Cardiac muscle cell (in vitro differentiated cells and primary cell): Measurements from ENCODE around the gene TMEM116. TPM values are rescaled to one million over a fixed set of nuclear protein-coding genes. Genes with fewer than 3 reads are reported as not detected.
"Not testable (repeated sequence)": the region's sequence is repeated elsewhere in the genome, so short reads cannot be mapped to it uniquely, and the experiment has no call there.

Source experiments
- DNase-seq, 2 donors: peaks; one replicate each; pipeline versions ENCODE4 v3.0.0 to v3.0.0-alpha.2; 2010 to 2017; ENCODE audit warnings: low read depth in 1 of 2, low spot score in 1 of 2
- H3K27ac ChIP-seq: fragments of 200-600 bp; sonication (generic); 2 replicates; pipeline ENCODE4 v1.5.1; 2016
- H3K27me3 ChIP-seq: fragments of 200-600 bp; sonication (generic); 2 replicates; pipeline ENCODE4 v1.6.0; 2016; ENCODE audit warnings: control low read depth
- H3K36me3 ChIP-seq: fragments of 200-600 bp; sonication (generic); 2 replicates; pipeline ENCODE4 v1.5.1; 2016; ENCODE audit warnings: control low read depth
- H3K4me1 ChIP-seq: fragments of 200-600 bp; sonication (generic); 2 replicates; pipeline ENCODE4 v1.8.1; 2017; ENCODE audit warnings: low read depth, mild to moderate bottlenecking, mixed run types
- H3K4me3 ChIP-seq: fragments of 200-600 bp; sonication (generic); 2 replicates; pipeline ENCODE4 v1.5.1; 2016; ENCODE audit warnings: mild to moderate bottlenecking
- H3K9me3 ChIP-seq: fragments of 200-600 bp; sonication (generic); 2 replicates; pipeline ENCODE4 v1.5.1; 2017; ENCODE audit warnings: low read depth, mild to moderate bottlenecking, control low read depth
- polyA plus RNA-seq: library from polyadenylated mRNA; unstranded; fragments of >200 nt; fragmentation: Nextera tagmentation; extraction: Ambion mirVana; gene quantifications from 2 replicates; pipeline ENCODE4 v1.2.1, GENCODE V29; 2016
- total RNA-seq: library from RNA; depleted of rRNA; stranded (reverse); fragments of >200 nt; gene quantifications from 2 replicates; pipeline ENCODE4 v1.2.3, GENCODE V29; 2016
- TF ChIP-seq, protein P1 (sequence below): IDR thresholded peaks from 2 replicates; pipeline ENCODE4 v1.5.1; 2012; ENCODE audit warnings: low read depth, mild to moderate bottlenecking, low read length

TMEM116 gene
- total RNA-seq (12.9 and 16.6 TPM in 2 replicates), polyA plus RNA-seq (30.4 and 33.8 TPM in 2 replicates)

DNA sequence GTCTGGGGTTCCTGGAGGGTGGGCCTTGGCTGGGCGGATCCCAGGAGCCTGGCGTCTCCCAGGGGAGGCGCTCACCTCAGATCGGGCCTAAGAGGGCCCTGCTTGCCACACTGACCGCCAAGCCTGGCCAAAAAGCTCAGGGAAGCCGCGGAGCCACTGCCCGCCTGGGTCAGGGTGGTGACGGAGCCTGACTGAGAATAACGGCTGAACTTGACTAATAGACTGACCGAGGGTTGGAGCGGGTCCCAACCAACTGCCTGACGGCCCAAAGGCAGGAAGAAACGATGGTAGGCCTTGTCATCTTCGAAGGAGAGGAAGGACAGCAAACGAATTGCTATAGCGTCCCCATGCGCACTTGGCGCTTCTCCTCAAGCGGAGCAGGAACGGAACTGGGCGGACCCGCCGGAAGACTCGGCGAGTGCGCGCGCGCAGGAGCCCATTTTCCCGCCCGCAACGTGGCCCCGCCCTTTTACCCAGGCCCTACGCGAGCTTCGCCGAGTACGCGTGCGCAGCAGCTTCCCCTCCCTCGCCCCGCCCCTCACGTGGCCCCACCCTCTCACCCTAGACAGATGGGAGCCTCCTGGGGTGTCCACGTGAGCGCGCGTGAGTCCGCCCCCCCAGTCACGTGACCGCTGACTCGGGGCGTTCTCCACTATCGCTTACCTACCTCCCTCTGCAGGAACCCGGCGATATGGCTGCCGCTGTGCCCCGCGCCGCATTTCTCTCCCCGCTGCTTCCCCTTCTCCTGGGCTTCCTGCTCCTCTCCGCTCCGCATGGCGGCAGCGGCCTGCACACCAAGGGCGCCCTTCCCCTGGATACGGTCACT is at the start of gene TMEM116, which contains the start of gene ERP29:
TSS of gene TMEM116 (minus strand) at position 391 of the 826 bp plus-strand sequence. CDS start 7,895 bp downstream, outside the sequence.
TSS of gene ERP29 (plus strand) at position 652 of the 826 bp plus-strand sequence. CDS start at position 692, 40 bp downstream.
- Histone ChIP-seq H3K36me3 (peaks cover 6% of the 10 kb centered on the region), H3K27ac (peak within 1 kb of the TSS; percentile 96), H3K4me3 (peak within 1 kb of the TSS; percentile 78), H3K27me3 (no peaks in the 10 kb centered on the region), H3K9me3 (no peaks in the 10 kb centered on the region), H3K4me1 (peaks cover 10% of the 10 kb centered on the region)
- TF ChIP-seq, protein P1, sequence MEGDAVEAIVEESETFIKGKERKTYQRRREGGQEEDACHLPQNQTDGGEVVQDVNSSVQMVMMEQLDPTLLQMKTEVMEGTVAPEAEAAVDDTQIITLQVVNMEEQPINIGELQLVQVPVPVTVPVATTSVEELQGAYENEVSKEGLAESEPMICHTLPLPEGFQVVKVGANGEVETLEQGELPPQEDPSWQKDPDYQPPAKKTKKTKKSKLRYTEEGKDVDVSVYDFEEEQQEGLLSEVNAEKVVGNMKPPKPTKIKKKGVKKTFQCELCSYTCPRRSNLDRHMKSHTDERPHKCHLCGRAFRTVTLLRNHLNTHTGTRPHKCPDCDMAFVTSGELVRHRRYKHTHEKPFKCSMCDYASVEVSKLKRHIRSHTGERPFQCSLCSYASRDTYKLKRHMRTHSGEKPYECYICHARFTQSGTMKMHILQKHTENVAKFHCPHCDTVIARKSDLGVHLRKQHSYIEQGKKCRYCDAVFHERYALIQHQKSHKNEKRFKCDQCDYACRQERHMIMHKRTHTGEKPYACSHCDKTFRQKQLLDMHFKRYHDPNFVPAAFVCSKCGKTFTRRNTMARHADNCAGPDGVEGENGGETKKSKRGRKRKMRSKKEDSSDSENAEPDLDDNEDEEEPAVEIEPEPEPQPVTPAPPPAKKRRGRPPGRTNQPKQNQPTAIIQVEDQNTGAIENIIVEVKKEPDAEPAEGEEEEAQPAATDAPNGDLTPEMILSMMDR, result peak; percentile 44
- peak; percentile 99 for DNase-seq

DNA sequence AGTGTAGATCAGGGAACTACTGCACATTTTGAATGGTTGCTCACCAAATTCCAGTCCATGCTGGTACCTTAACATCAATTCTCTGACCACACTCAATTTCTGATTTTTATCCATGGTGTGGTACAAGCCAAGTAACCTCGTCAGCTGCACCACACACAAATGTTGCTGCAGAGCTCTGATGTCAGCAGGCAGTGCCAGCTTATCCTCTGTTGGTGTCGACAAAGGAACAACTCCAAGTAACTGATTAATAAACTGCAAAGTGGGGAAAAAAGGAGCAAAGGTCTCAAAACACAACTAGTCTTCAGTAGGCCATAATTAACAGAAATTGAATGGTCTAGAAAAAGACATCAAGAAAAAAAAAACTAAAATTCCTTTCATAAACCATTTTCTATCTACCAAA is 48.2 kb upstream of the TMEM116 start:
- Histone ChIP-seq H3K36me3 (peaks cover 65% of the 10 kb centered on the region), H3K9me3 (no peaks in the 10 kb centered on the region)

DNA sequence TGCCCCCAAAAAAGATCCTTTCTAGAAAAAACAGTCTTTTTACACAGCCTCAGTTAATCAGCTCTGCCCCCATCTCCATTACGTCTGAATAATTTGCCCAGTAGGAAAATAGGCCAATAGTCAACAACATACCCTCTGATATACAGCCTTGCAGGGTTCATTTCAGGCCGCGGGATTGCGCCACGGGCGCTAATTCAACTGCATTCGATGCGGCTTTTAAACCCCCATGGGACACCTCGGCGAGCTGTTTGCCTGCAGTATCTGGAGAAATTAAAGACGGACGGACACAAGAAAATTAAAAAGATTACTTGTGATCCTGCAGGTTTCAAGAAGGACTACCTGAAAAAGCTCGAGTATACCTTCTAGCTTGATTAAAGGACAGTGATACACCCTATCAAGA is 36.4 kb upstream of the TMEM116 start:
- Histone ChIP-seq H3K9me3 (no peaks in the 10 kb centered on the region), H3K4me3 (no peak overlapping the region), H3K36me3 (peaks cover 84% of the 10 kb centered on the region), H3K4me1 (no peaks in the 10 kb centered on the region), H3K27ac (no peak overlapping the region), H3K27me3 (no peaks in the 10 kb centered on the region)
- TF ChIP-seq, protein P1, result no peak
- DNase-seq, result no peak

More for the DNA sequence above, 48.2 kb upstream of the TMEM116 start:
- no peaks in the 10 kb centered on the region for H3K4me1 ChIP-seq
- H3K27ac ChIP-seq, result no peak overlapping the region
- H3K4me3 ChIP-seq, result no peak overlapping the region
- no peaks in the 10 kb centered on the region for H3K27me3 ChIP-seq
- TF ChIP-seq, protein P1, result no peak
- no peak for DNase-seq

DNA sequence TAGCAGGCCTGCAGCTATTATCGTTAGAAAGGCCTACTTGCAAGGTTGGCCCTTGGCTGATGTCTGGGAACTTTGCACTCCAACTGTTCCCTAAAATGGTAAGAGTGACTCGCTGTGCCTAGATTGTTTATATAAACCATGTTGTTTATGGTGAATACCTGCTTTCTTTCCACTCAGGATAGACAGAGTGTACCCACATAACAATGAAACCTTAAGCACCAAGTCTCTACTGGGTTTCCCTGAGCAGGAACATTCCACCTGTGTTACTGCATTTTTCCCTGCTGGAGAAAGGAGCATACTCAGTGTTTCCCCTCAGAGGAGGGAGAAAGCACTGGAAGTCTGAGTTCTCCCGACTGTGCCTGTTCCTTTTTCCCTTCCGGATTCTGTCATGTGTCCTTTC is 33.0 kb upstream of the TMEM116 start:
- TF ChIP-seq, protein P1, result no peak
- peaks cover 77% of the 10 kb centered on the region for H3K36me3 ChIP-seq
- DNase-seq, result no peak
- H3K4me1 ChIP-seq, result no peaks in the 10 kb centered on the region
- no peaks in the 10 kb centered on the region for H3K9me3 ChIP-seq
- H3K27ac ChIP-seq, result peak overlapping the region; percentile 41
- H3K4me3 ChIP-seq, result no peak overlapping the region
- no peaks in the 10 kb centered on the region for H3K27me3 ChIP-seq

DNA sequence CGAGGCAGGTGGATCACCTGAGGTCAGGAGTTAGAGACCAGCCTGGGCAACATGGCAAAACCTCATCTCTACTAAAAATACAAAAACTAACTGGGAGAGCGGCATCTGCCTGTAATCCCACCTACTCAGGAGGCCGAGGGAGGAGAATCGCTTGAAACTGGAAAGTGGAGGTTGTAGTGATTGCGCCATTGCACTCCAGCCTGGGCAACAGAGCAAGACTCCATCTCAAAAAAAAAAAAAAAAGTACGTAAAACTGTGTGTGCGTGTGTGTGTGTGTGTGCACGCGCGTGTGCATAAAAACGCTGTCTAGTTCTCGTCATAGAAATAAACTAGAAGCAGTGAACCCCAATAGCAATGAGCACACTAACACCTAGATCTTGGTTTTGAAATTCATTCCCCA is 23.6 kb upstream of the TMEM116 start:
- H3K4me1 ChIP-seq, H3K4me3 ChIP-seq, H3K27ac ChIP-seq, H3K9me3 ChIP-seq, DNase-seq, H3K27me3 ChIP-seq: not testable (repeated sequence)
- H3K36me3 ChIP-seq, result peaks cover 66% of the 10 kb centered on the region

DNA sequence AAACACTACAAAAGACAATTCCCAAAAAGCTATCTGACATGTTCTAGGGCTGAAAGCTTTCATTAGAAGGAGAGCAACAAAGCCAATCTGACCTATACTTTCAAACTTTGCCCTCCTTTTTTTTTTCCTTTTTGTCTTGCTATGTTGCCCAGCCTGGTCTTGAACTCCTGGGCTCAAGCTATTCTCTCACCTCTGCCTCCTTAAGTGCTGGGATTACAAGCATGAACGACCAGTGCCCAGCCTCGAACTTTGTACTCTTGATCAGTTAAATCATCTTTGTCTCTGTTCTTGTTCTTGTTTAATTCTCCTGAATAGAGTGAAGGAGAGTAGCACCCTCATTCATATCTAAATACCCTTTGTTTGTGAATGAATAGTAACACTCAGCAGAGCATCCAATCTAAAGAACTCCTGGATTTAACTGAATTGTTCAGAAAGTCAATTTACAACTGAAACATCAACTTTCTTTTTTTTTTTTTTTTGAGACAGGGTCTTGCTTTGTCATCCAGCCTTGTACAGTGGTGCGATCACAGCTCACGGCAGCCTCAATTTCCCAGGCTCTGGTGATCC is 22.3 kb upstream of the TMEM116 start:
- H3K27ac ChIP-seq, result no peak overlapping the region
- H3K27me3 ChIP-seq, result no peaks in the 10 kb centered on the region
- H3K4me1 ChIP-seq, result no peaks in the 10 kb centered on the region
- peaks cover 65% of the 10 kb centered on the region for H3K36me3 ChIP-seq
- TF ChIP-seq, protein P1, result no peak
- H3K9me3 ChIP-seq, result no peaks in the 10 kb centered on the region
- DNase-seq, result no peak
- no peak overlapping the region for H3K4me3 ChIP-seq
